ENCODE results near the gene SPATA31A6. TPM values are rescaled to one million over a fixed set of nuclear protein-coding genes. Genes with fewer than 3 reads are reported as not detected.

The SPATA31A6 gene
- total and polyA plus RNA-seq, 8 donors, result not detected

Other genes with a start within 250 kb of the SPATA31A6 start
- gene CNTNAP3B, start 54.2 kb upstream of the SPATA31A6 start, total RNA-seq, result 1 to 10 TPM in 5 of 6 donors, under 1 TPM in 1; 0.76 to 2.7 (median 1.9) TPM
- gene CNTNAP3B, start 54.2 kb upstream of the SPATA31A6 start, polyA plus RNA-seq, result 1 to 10 TPM; 1.7 to 2.7 TPM